ENCODE results near the gene HIVEP3. TPM values are rescaled to one million over a fixed set of nuclear protein-coding genes. Genes with fewer than 3 reads are reported as not detected.

Gene HIVEP3
- total and polyA plus RNA-seq, 4 experiments from 2014 or later: 8.2 to 12.8 (median 10.8) TPM

GRCh38 chr1:41773144-41773591, 145.6 kb downstream of the HIVEP3 start:
- ChIA-PET CTCF (ENCODE audit: partially characterized antibody) (no interaction called here), POLR2A (ENCODE audit: partially characterized antibody) (no interaction called here)
- H3K4me3 ChIP-seq (ENCODE audit: low read length in 2 of 2): no peak overlapping the region
- no peaks in the 10 kb centered on the region for H3K36me3 ChIP-seq (ENCODE audit: insufficient read depth, low read length)
- no peak overlapping the region for H3K27ac ChIP-seq (ENCODE audit: low read depth, low read length)
- H3K4me3 Mint-ChIP-seq: no peak overlapping the region
- no peaks in the 10 kb centered on the region for H3K4me1 ChIP-seq (ENCODE audit: insufficient read depth, low read length)
- no peaks in the 10 kb centered on the region for H3K9me3 ChIP-seq (ENCODE audit: control insufficient read depth in 1 of 2, low read length in 2 of 2)
- intact Hi-C loops (cut with micrococcal nuclease): no loop called here
- DNase-seq: no peak
- no peaks in the 10 kb centered on the region for H3K27me3 ChIP-seq (ENCODE audit: insufficient read depth, low read length)
- no peaks in the 10 kb centered on the region for H3K36me3 Mint-ChIP-seq
- H3K4me1 Mint-ChIP-seq: peaks cover 0 to 3% (median 1%) of the 10 kb centered on the region in 4 donors
- no peaks in the 10 kb centered on the region for H3K27me3 Mint-ChIP-seq
- no peaks in the 10 kb centered on the region for H3K9me3 Mint-ChIP-seq
- H3K27ac Mint-ChIP-seq: no peak overlapping the region

- POLR2A ChIA-PET (ENCODE audit: partially characterized antibody): no interaction called here
Observed at GRCh38 chr1:41769068-41769467, 149.7 kb downstream of the HIVEP3 start.

DNA sequence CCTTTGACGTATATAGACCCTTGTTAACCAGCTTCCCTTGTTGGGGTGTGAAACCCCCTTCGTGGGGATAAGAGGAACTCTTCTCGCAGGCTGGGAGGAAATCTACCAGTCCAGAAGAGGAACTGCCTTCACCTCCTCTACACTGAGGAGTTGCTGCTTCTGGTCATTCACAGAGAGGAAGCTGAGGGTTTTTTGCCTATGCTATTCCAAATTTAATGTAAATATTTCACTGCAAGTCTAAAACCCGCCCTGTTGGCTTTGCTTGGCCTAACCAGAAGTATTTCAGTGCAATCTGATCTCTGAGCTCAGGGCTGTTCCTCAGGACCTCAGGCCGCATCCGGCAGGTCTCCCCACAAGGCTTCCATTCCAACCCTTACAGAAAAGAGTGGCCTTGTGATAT, 150.1 kb downstream of the HIVEP3 start:
- Histone ChIP-seq H3K4me3 (ENCODE audit: low read length in 2 of 2) (no peak overlapping the region), H3K27ac (ENCODE audit: low read depth, low read length) (no peak overlapping the region), H3K9me3 (ENCODE audit: control insufficient read depth in 1 of 2, low read length in 2 of 2) (no peaks in the 10 kb centered on the region), H3K36me3 (ENCODE audit: insufficient read depth, low read length) (no peaks in the 10 kb centered on the region), H3K27me3 (ENCODE audit: insufficient read depth, low read length) (no peaks in the 10 kb centered on the region), H3K4me1 (ENCODE audit: insufficient read depth, low read length) (no peaks in the 10 kb centered on the region)
- Mint-ChIP-seq H3K36me3 (no peaks in the 10 kb centered on the region), H3K4me1 (peaks cover 3 to 16% (median 7%) of the 10 kb centered on the region in 4 donors), H3K27me3 (no peaks in the 10 kb centered on the region), H3K9me3 (no peaks in the 10 kb centered on the region), H3K4me3 (no peak overlapping the region), H3K27ac (no peak overlapping the region)
- no peak for DNase-seq
- ChIA-PET POLR2A (ENCODE audit: partially characterized antibody) (no interaction called here), CTCF (ENCODE audit: partially characterized antibody) (no interaction called here)
- intact Hi-C loops (cut with micrococcal nuclease): no loop called here

More at GRCh38 chr1:41769068-41769467, 149.7 kb downstream of the HIVEP3 start:
- H3K9me3 Mint-ChIP-seq: no peaks in the 10 kb centered on the region
- H3K27ac ChIP-seq (ENCODE audit: low read depth, low read length): no peak overlapping the region
- no peaks in the 10 kb centered on the region for H3K27me3 Mint-ChIP-seq
- intact Hi-C loops (cut with micrococcal nuclease): no loop called here
- no peaks in the 10 kb centered on the region for H3K36me3 ChIP-seq (ENCODE audit: insufficient read depth, low read length)
- H3K36me3 Mint-ChIP-seq: no peaks in the 10 kb centered on the region
- no peak for DNase-seq
- no peaks in the 10 kb centered on the region for H3K9me3 ChIP-seq (ENCODE audit: control insufficient read depth in 1 of 2, low read length in 2 of 2)
- H3K27ac Mint-ChIP-seq: peak overlapping the region in 1 of 7 donors; percentile 29
- no peak overlapping the region for H3K4me3 ChIP-seq (ENCODE audit: low read length in 2 of 2)
- no peaks in the 10 kb centered on the region for H3K27me3 ChIP-seq (ENCODE audit: insufficient read depth, low read length)
- CTCF ChIA-PET (ENCODE audit: partially characterized antibody): no interaction called here
- peaks cover 3 to 13% (median 6%) of the 10 kb centered on the region in 4 donors for H3K4me1 Mint-ChIP-seq
- H3K4me3 Mint-ChIP-seq: no peak overlapping the region
- H3K4me1 ChIP-seq (ENCODE audit: insufficient read depth, low read length): no peaks in the 10 kb centered on the region

DNA sequence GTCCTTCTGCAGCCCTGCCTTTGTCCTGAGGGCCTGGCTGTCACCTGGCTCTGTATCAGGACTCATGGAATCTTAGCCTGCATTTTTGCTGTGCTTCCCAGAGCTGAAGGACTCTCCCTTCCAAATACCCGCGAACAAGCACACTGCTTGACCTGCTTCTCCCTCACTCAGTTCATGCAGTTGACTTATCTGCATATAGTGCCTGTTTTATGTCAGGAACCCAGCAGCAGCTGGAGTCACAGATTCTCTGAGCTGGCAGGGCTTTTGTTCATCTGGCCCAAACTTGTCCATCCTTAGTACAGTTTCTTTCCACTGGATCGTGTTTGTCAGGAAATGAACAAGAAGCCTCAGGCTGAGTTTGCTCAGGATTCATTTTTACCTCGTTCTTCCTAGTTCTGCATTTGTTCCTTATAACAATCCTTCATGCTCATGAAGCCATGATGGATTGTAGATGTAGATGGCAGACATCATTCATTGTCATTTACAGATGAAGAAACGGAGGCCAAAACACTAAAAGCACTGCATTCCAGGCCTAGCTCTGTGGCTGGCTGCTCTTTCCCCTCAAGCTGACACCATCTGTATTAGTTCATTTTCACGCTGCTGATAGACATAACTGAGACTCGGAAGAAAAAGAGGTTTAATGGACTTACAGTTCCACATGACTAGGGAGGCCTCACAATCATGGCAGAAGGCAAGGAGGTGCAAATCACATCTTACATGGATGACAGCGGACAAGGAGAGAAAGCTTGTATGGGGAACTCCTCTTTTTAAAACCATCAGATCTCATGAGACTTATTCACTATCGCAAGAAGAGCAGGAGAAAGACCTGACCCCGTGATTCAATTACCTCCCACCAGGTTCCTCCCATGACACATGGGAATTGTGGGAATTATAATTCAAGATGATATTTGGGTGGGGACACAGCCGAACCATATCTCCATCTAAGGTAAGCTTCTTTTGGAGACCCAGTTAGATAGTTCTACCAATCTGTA, 150.9 kb downstream of the HIVEP3 start:
- intact Hi-C loops (cut with micrococcal nuclease): no loop called here
- Histone ChIP-seq H3K27me3 (ENCODE audit: insufficient read depth, low read length) (no peaks in the 10 kb centered on the region), H3K27ac (ENCODE audit: low read depth, low read length) (no peak overlapping the region), H3K9me3 (ENCODE audit: control insufficient read depth in 1 of 2, low read length in 2 of 2) (no peaks in the 10 kb centered on the region), H3K4me3 (ENCODE audit: low read length in 2 of 2) (no peak overlapping the region), H3K4me1 (ENCODE audit: insufficient read depth, low read length) (no peaks in the 10 kb centered on the region), H3K36me3 (ENCODE audit: insufficient read depth, low read length) (no peaks in the 10 kb centered on the region)
- ChIA-PET POLR2A (ENCODE audit: partially characterized antibody) (no interaction called here), CTCF (ENCODE audit: partially characterized antibody) (no interaction called here)
- H3K27ac Mint-ChIP-seq: no peak overlapping the region
- no peaks in the 10 kb centered on the region for H3K9me3 Mint-ChIP-seq
- DNase-seq: no peak
- H3K36me3 Mint-ChIP-seq: no peaks in the 10 kb centered on the region
- H3K4me3 Mint-ChIP-seq: no peak overlapping the region
- no peaks in the 10 kb centered on the region for H3K27me3 Mint-ChIP-seq
- peaks cover 3 to 16% (median 6%) of the 10 kb centered on the region in 4 donors for H3K4me1 Mint-ChIP-seq

DNA sequence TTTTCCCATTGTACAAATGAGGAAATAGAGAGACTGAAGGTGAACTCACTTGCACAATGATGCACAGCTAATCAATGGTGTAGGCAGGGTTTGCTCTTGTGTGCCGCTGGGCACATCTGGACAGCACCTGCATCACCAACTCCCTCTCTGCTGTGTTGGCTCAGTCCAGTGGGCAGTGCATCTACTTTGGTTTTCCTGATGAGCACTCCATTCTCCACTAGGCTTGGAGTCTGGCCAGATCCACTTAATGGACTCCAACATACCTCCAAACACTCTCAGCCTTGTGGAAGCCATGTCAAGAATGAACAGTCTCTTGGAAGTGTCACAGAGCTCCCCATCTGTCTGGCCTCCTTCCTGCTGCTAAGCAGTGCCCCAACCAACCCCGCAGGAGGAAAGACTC, 152.2 kb downstream of the HIVEP3 start:
- no peak for DNase-seq
- Histone ChIP-seq H3K36me3 (ENCODE audit: insufficient read depth, low read length) (no peaks in the 10 kb centered on the region), H3K9me3 (ENCODE audit: control insufficient read depth in 1 of 2, low read length in 2 of 2) (no peaks in the 10 kb centered on the region), H3K4me3 (ENCODE audit: low read length in 2 of 2) (no peak overlapping the region), H3K27ac (ENCODE audit: low read depth, low read length) (no peak overlapping the region), H3K27me3 (ENCODE audit: insufficient read depth, low read length) (no peaks in the 10 kb centered on the region), H3K4me1 (ENCODE audit: insufficient read depth, low read length) (no peaks in the 10 kb centered on the region)
- Mint-ChIP-seq H3K36me3 (peaks cover 0 to 4% of the 10 kb centered on the region in 2 donors), H3K27ac (no peak overlapping the region), H3K4me3 (no peak overlapping the region), H3K9me3 (peaks cover 0 to 7% (median 1%) of the 10 kb centered on the region in 8 donors), H3K27me3 (no peaks in the 10 kb centered on the region), H3K4me1 (peaks cover 3 to 12% (median 6%) of the 10 kb centered on the region in 4 donors)
- ChIA-PET POLR2A (ENCODE audit: partially characterized antibody) (no interaction called here), CTCF (ENCODE audit: partially characterized antibody) (no interaction called here)
- intact Hi-C loops (cut with micrococcal nuclease): no loop called here

GRCh38 chr1:41766041-41766440, 152.7 kb downstream of the HIVEP3 start:
- no peak for DNase-seq
- Histone ChIP-seq H3K4me1 (ENCODE audit: insufficient read depth, low read length) (no peaks in the 10 kb centered on the region), H3K4me3 (ENCODE audit: low read length in 2 of 2) (no peak overlapping the region), H3K36me3 (ENCODE audit: insufficient read depth, low read length) (no peaks in the 10 kb centered on the region), H3K9me3 (ENCODE audit: control insufficient read depth in 1 of 2, low read length in 2 of 2) (no peaks in the 10 kb centered on the region), H3K27ac (ENCODE audit: low read depth, low read length) (no peak overlapping the region), H3K27me3 (ENCODE audit: insufficient read depth, low read length) (no peaks in the 10 kb centered on the region)
- no peak overlapping the region for H3K4me3 Mint-ChIP-seq
- H3K36me3 Mint-ChIP-seq: peaks cover 0 to 6% of the 10 kb centered on the region in 2 donors
- H3K27me3 Mint-ChIP-seq: no peaks in the 10 kb centered on the region
- peaks cover 3 to 12% (median 6%) of the 10 kb centered on the region in 4 donors for H3K4me1 Mint-ChIP-seq
- intact Hi-C loops (cut with micrococcal nuclease): no loop called here
- ChIA-PET CTCF (ENCODE audit: partially characterized antibody) (no interaction called here), POLR2A (ENCODE audit: partially characterized antibody) (no interaction called here)
- H3K27ac Mint-ChIP-seq: no peak overlapping the region
- H3K9me3 Mint-ChIP-seq: peaks cover 0 to 8% (median 3%) of the 10 kb centered on the region in 8 donors

DNA sequence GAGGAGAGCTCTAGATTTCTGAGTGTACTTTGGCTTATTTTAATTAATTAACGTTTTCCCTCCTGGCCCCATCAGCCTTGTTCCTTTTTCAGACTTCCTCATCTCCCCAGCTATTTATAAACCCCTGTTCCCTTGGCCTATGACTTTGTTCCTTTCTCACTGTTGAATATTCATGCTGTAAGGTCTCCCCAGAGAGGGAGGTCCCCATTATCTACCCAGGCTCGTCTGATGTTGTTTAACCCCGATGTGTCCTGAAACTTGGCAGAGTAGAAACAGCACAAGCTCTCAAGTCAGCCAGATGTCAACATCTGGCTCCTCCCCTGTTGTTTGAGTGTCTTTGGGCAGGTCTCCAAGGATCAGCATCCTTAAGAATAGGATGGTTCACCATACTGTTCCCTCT, 153.6 kb downstream of the HIVEP3 start:
- H3K27me3 ChIP-seq (ENCODE audit: insufficient read depth, low read length): no peaks in the 10 kb centered on the region
- Mint-ChIP-seq H3K27ac (no peak overlapping the region), H3K4me1 (peaks cover 3 to 12% (median 6%) of the 10 kb centered on the region in 4 donors), H3K27me3 (no peaks in the 10 kb centered on the region), H3K4me3 (no peak overlapping the region), H3K36me3 (peaks cover 0 to 6% of the 10 kb centered on the region in 2 donors), H3K9me3 (peaks cover 0 to 8% (median 3%) of the 10 kb centered on the region in 8 donors)
- H3K36me3 ChIP-seq (ENCODE audit: insufficient read depth, low read length): no peaks in the 10 kb centered on the region
- ChIA-PET POLR2A (ENCODE audit: partially characterized antibody) (no interaction called here), CTCF (ENCODE audit: partially characterized antibody) (no interaction called here)
- no peak overlapping the region for H3K4me3 ChIP-seq (ENCODE audit: low read length in 2 of 2)
- H3K27ac ChIP-seq (ENCODE audit: low read depth, low read length): no peak overlapping the region
- H3K9me3 ChIP-seq (ENCODE audit: control insufficient read depth in 1 of 2, low read length in 2 of 2): no peaks in the 10 kb centered on the region
- H3K4me1 ChIP-seq (ENCODE audit: insufficient read depth, low read length): no peaks in the 10 kb centered on the region
- intact Hi-C loops (cut with micrococcal nuclease): no loop called here
- DNase-seq: no peak
